HEK293T (cell line): ENCODE measurements around the gene TMEM184A.

Experiments
- CTCF ChIA-PET: fragments of 350-600 bp; formaldehyde crosslinking; extraction: SDS; loops from one replicate; lab custom pipeline; 2021; ENCODE audit warnings: antibody characterized with exemption, inconsistent platforms; lab: Yijun Ruan, JAX
- POLR2A ChIA-PET: fragments of 350-600 bp; formaldehyde crosslinking; extraction: SDS; loops from one replicate; lab custom pipeline; 2020; ENCODE audit warnings: antibody characterized with exemption, inconsistent platforms; lab: Yijun Ruan, JAX
- DNase-seq: peaks from one replicate; pipeline ENCODE4 v3.0.0; 2012; ENCODE audit warnings: mixed read lengths; ENCODE audit errors: extremely low spot score
- ARNT ChIP-seq: fragments of 450-650 bp; IDR thresholded peaks from 2 replicates; pipeline ENCODE4 v1.6.1; 2017; ENCODE audit warnings: mild to moderate bottlenecking
- BHLHE40 ChIP-seq: fragments of 450-650 bp; IDR thresholded peaks from 2 replicates; pipeline ENCODE4 v1.6.1; 2016; ENCODE audit warnings: mild to moderate bottlenecking, moderate library complexity, borderline replicate concordance
- CTBP1 ChIP-seq: fragments of 450-650 bp; IDR thresholded peaks from 2 replicates; pipeline ENCODE4 v1.6.1; 2016; ENCODE audit warnings: borderline replicate concordance
- ELF4 ChIP-seq: fragments of 450-650 bp; IDR thresholded peaks from 2 replicates; pipeline ENCODE4 v1.6.1; 2017; ENCODE audit warnings: antibody characterized with exemption
- FOXA1 ChIP-seq: fragments of 450-650 bp; IDR thresholded peaks from 2 replicates; pipeline ENCODE4 v1.6.1; 2016; ENCODE audit warnings: mild to moderate bottlenecking
- FOXK2 ChIP-seq: fragments of 450-650 bp; IDR thresholded peaks from 2 replicates; pipeline ENCODE4 v1.6.1; 2016; ENCODE audit warnings: mild to moderate bottlenecking
- FOXM1 ChIP-seq: fragments of 450-650 bp; IDR thresholded peaks from 2 replicates; pipeline ENCODE4 v1.6.1; 2017; ENCODE audit warnings: mild to moderate bottlenecking, borderline replicate concordance
- HDGF ChIP-seq: fragments of 450-650 bp; IDR thresholded peaks from 2 replicates; pipeline ENCODE4 v1.6.1; 2017; ENCODE audit warnings: antibody characterized with exemption, borderline replicate concordance
- L3MBTL2 ChIP-seq: fragments of 450-650 bp; conservative IDR thresholded peaks from 2 replicates; pipeline ENCODE4 v1.6.1; 2016; ENCODE audit warnings: mild to moderate bottlenecking
- LEF1 ChIP-seq: fragments of 450-650 bp; IDR thresholded peaks from 2 replicates; pipeline ENCODE4 v1.6.1; 2017; ENCODE audit warnings: mild to moderate bottlenecking, borderline replicate concordance
- NFRKB ChIP-seq: fragments of 450-650 bp; IDR thresholded peaks from 2 replicates; pipeline ENCODE4 v1.6.1; 2016; ENCODE audit warnings: mild to moderate bottlenecking, moderate library complexity
- SP1 ChIP-seq: fragments of 450-650 bp; IDR thresholded peaks from 2 replicates; pipeline ENCODE4 v1.6.1; 2017
- SUZ12 ChIP-seq: fragments of 450-650 bp; IDR thresholded peaks from 2 replicates; pipeline ENCODE4 v1.6.1; 2016; ENCODE audit warnings: mild to moderate bottlenecking
- TARDBP ChIP-seq: fragments of 450-650 bp; IDR thresholded peaks from 2 replicates; pipeline ENCODE4 v1.6.1; 2016
- ZNF384 ChIP-seq: fragments of 450-650 bp; IDR thresholded peaks from 2 replicates; pipeline ENCODE4 v1.6.1; 2016
- TF ChIP-seq, protein P1 (sequence below): fragments of 450-650 bp; IDR thresholded peaks from 2 replicates; pipeline ENCODE4 v1.6.1; 2016

Gene TMEM184A

DNA sequence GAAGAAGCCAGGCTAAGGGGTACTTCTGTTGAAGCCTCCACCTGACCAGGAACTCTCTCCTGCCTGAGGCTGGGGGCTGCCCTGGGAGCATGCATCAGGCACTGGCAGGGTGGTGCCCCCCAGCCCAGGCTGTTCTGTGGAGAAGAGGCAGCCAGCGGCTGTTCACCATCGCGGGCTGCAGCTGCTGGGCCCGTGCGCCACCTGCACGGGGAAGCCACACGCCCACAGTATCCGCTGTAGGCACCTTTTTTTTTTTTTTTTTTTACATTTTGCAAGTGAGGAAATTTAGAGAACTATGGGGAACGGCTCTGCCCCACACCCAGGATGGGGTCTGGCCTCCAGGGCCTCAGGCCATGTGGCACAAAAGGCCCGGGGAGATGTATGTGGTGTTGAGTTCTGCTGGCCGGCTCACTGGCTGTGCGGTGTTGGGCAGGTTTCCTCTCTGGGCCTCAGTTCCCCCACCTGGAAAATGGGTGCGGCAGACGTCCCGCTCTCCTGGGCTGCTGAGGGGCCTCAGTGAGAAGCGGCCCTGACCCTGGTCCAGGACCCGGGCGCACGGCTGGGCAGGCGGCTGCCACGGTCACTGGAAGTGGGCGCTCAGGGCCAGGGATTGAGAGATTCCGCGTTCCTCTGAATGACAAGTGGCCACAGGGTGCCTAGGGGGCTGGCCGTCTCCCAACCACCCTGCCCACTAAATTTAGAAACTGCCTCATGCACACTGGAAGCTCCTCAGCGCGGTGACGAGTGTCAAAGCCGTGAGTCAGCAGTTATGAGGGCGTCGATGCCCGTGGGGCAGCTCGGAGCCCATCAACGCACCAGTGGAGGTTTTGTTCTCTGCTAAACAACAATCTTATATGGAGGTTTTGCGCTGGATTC lies 43.0 kb downstream of the TMEM184A start:
- no peak for DNase-seq
- TF ChIP-seq FOXA1 (no peak), ZNF384 (peak; percentile 57)
- ChIA-PET POLR2A (no interaction called here), CTCF (no interaction called here)

DNA sequence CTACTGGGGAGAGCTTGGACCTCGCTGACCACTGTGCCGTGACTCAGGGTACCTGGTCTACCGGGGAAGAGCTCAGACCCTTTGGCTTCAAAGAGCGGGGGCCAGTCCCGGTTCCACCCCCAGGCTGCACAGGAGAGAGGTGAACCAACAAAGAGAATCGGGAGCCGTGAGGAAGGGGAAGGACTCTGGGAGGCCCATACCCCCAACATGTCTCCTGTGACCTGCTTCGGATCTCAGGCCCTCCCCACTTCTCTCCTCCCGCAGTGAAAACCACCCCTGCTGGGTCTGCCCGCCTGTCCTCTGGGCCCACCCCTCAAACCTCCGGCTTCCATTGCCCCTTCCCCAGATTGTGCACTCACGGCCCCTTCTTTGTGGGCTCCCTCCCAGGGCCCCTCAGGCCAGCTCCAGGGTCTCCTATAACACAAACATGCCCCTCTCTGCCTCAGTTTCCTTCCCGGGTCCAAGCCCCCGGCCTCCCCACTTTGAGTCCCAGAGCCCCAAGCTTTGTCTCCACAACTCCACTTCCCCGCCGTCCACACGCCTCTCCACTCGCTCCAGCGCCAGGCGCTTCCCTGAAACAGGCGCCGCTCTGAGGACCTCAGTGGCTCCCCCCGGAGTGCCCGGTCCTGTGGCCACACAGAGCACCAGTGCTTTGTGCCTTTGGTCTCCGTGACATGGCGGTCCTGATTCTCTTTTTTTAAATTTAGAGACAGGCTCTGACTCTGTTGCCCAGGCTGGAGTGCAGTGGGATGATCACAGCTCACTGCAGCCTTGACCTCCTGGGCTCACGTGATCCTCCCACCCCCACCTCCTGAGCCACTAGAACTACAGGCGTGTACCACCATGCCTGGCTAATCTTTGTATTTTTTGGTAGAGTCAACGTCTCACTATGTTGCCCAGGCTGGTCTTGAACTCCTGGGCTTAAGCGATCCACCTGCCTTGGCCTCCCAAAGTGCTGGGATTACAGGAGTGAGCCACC lies 44.3 kb downstream of the TMEM184A start:
- ChIA-PET CTCF (no interaction called here), POLR2A (interaction anchor here (1.0 kb wide), 1 partner anchor 8 kb away, joined by 4 read pairs; no protein-coding TSS in a partner anchor)
- TF ChIP-seq NFRKB (no peak), TARDBP (no peak), CTBP1 (no peak), BHLHE40 (no peak), HDGF (no peak), FOXA1 (no peak), FOXK2 (no peak), ZNF384 (no peak), ARNT (no peak), SUZ12 (no peak), ELF4 (no peak), LEF1 (no peak), FOXM1 (no peak), SP1 (no peak), L3MBTL2 (no peak)
- TF ChIP-seq, protein P1, sequence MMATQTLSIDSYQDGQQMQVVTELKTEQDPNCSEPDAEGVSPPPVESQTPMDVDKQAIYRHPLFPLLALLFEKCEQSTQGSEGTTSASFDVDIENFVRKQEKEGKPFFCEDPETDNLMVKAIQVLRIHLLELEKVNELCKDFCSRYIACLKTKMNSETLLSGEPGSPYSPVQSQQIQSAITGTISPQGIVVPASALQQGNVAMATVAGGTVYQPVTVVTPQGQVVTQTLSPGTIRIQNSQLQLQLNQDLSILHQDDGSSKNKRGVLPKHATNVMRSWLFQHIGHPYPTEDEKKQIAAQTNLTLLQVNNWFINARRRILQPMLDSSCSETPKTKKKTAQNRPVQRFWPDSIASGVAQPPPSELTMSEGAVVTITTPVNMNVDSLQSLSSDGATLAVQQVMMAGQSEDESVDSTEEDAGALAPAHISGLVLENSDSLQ: no peak
- DNase-seq: no peak

DNA sequence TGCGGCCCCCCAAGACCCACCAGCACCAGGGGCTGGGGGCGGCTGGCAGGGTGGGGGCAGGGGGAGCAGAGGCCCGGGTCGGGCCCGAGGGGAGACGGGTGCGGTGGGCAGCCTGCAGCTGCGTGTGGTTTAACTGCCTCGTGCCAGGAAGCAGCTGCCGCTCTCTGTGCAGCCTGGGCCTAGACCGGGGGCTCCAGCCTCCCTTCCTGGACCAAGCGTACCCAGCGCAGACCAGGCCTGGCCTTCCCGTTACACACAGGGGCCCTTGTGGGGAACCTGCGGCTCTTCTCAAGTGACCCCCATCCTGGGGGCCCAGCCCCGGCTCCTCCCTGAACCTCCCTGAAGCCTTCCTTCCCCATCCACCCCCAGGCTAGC lies 45.2 kb downstream of the TMEM184A start:
- TF ChIP-seq, protein P1: no peak
- TF ChIP-seq BHLHE40 (no peak), LEF1 (no peak), NFRKB (no peak), HDGF (no peak), ARNT (no peak), FOXM1 (no peak), CTBP1 (no peak), SP1 (no peak), L3MBTL2 (no peak), SUZ12 (no peak), FOXK2 (no peak), FOXA1 (no peak), TARDBP (no peak), ELF4 (no peak), ZNF384 (no peak)
- ChIA-PET POLR2A (interaction anchor here (1.0 kb wide), 1 partner anchor 9 kb away, joined by 4 read pairs; no protein-coding TSS in a partner anchor), CTCF (no interaction called here)
- DNase-seq: no peak

DNA sequence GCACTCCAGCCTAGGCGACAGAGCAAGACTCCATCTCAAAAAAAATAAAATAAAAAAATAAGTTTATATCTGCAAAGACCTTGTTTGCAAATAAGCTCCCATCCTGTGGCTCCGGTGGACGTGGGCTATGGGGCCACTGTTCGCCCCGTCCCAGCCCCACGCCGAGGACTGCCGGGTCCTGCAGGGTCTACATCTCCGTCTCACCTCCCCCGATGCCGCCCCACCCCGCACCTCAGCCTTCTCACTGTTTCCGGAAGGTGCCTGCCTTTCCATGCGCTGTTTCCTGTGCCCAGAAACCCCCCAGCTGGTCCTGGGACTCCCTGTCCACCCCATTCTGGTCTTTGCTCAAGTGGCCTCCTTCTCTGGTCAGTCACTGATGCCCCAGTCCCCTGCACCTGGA lies 46.8 kb downstream of the TMEM184A start:
- no peak for DNase-seq
- ChIA-PET POLR2A (interaction anchor here (1.3 kb wide), 1 partner anchor 35 kb away, joined by 4 read pairs; no protein-coding TSS in a partner anchor), CTCF (interaction anchor here (0.6 to 0.7 kb wide), 2 partner anchors 15 to 74 kb away, joined by 4 to 5 read pairs; no protein-coding TSS in a partner anchor)
- no peak for TF ChIP-seq ARNT
- TF ChIP-seq SP1: no peak
- TF ChIP-seq NFRKB: no peak
- no peak for TF ChIP-seq SUZ12
- TF ChIP-seq FOXK2: no peak
- no peak for TF ChIP-seq FOXM1
- TF ChIP-seq, protein P1: no peak
- TF ChIP-seq BHLHE40: no peak
- TF ChIP-seq FOXA1: no peak
- no peak for TF ChIP-seq CTBP1
- no peak for TF ChIP-seq LEF1
- no peak for TF ChIP-seq L3MBTL2
- no peak for TF ChIP-seq ZNF384
- no peak for TF ChIP-seq HDGF
- TF ChIP-seq ELF4: no peak
- no peak for TF ChIP-seq TARDBP

DNA sequence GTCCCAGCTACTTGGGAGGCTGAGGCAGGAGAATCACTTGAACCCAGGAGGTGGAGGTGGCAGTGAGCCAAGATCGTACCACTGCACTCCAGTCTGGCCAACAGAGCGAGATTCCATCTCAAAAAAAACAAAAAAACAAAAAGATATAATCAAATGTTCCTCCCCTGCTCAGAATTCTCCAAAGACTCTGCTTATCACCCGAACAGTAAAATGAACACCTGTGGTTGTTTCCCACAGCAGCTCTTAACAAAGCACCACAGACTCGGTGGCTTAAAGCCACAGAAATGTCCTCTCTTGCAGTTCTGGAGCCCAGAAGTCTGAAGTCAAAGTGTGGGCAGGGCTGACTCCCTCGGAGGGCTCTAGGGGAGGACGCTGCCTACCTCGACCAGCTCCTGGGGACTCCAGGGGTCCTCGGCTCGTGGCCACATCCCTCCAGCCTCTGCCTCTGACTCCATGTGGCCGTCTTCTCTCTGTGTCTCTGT lies 47.7 kb downstream of the TMEM184A start:
- DNase-seq: no peak
- no peak for TF ChIP-seq TARDBP
- no peak for TF ChIP-seq ZNF384
- CTCF ChIA-PET: interaction anchor here (0.7 kb wide), 1 partner anchor 67 kb away, joined by 4 read pairs; no protein-coding TSS in a partner anchor
- POLR2A ChIA-PET: interaction anchor here (1.3 kb wide), 1 partner anchor 36 kb away, joined by 4 read pairs; no protein-coding TSS in a partner anchor
